GM12865 (cell line): ENCODE data around the gene DPM2.

ENCODE experiments used
- DNase-seq: peaks from one replicate; pipeline ENCODE4 v3.0.0; 2010; ENCODE audit warnings: low read depth
- H3K4me3 ChIP-seq: 2 replicates; pipeline ENCODE4 v1.5.1; 2011; ENCODE audit warnings: mild to moderate bottlenecking, low read depth, low read length, control low read depth
- TF ChIP-seq, protein P1 (sequence below): IDR thresholded peaks from 2 replicates; pipeline ENCODE4 v1.5.1; 2011; ENCODE audit warnings: low read length, control low read depth, low read depth, inconsistent platforms; ENCODE audit not compliant: insufficient read depth; ENCODE audit errors: missing control alignments

Gene DPM2

GRCh38 chr9:127943731-127944144 is 6.1 kb upstream of the DPM2 start:
- TF ChIP-seq, protein P1, sequence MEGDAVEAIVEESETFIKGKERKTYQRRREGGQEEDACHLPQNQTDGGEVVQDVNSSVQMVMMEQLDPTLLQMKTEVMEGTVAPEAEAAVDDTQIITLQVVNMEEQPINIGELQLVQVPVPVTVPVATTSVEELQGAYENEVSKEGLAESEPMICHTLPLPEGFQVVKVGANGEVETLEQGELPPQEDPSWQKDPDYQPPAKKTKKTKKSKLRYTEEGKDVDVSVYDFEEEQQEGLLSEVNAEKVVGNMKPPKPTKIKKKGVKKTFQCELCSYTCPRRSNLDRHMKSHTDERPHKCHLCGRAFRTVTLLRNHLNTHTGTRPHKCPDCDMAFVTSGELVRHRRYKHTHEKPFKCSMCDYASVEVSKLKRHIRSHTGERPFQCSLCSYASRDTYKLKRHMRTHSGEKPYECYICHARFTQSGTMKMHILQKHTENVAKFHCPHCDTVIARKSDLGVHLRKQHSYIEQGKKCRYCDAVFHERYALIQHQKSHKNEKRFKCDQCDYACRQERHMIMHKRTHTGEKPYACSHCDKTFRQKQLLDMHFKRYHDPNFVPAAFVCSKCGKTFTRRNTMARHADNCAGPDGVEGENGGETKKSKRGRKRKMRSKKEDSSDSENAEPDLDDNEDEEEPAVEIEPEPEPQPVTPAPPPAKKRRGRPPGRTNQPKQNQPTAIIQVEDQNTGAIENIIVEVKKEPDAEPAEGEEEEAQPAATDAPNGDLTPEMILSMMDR, result peak; percentile 96
- no peak overlapping the region for H3K4me3 ChIP-seq
- peak; percentile 85 for DNase-seq

- TF ChIP-seq, protein P1, result no peak
- no peak for DNase-seq
Observed at GRCh38 chr9:127943011-127943662, 5.5 kb upstream of the DPM2 start.

GRCh38 chr9:127942216-127943010 is 4.8 kb upstream of the DPM2 start:
- DNase-seq, result peak; percentile 77
- no peak overlapping the region for H3K4me3 ChIP-seq
- TF ChIP-seq, protein P1, result peak; percentile 81

More at GRCh38 chr9:127943011-127943662, 5.5 kb upstream of the DPM2 start:
- H3K4me3 ChIP-seq, result no peak overlapping the region

GRCh38 chr9:127941961-127942215 is 4.2 kb upstream of the DPM2 start:
- TF ChIP-seq, protein P1, result no peak
- no peak overlapping the region for H3K4me3 ChIP-seq
- no peak for DNase-seq

GRCh38 chr9:127941062-127941960 is 3.7 kb upstream of the DPM2 start:
- TF ChIP-seq, protein P1, result no peak
- no peak for DNase-seq
- no peak overlapping the region for H3K4me3 ChIP-seq

- no peak for DNase-seq
- H3K4me3 ChIP-seq, result no peak overlapping the region
Observed at GRCh38 chr9:127940593-127940992, 2.9 kb upstream of the DPM2 start.

More at GRCh38 chr9:127940593-127940992, 2.9 kb upstream of the DPM2 start:
- TF ChIP-seq, protein P1, result no peak
